Measurements from ENCODE around the gene AZGP1. TPM values are rescaled to one million over a fixed set of nuclear protein-coding genes. Genes with fewer than 3 reads are reported as not detected.
"Not testable (repeated sequence)": the region's sequence is repeated elsewhere in the genome, so short reads cannot be mapped to it uniquely, and the experiment has no call there.

AZGP1 gene
- total RNA-seq, 1 donor from 2014 or later = not detected

DNA sequence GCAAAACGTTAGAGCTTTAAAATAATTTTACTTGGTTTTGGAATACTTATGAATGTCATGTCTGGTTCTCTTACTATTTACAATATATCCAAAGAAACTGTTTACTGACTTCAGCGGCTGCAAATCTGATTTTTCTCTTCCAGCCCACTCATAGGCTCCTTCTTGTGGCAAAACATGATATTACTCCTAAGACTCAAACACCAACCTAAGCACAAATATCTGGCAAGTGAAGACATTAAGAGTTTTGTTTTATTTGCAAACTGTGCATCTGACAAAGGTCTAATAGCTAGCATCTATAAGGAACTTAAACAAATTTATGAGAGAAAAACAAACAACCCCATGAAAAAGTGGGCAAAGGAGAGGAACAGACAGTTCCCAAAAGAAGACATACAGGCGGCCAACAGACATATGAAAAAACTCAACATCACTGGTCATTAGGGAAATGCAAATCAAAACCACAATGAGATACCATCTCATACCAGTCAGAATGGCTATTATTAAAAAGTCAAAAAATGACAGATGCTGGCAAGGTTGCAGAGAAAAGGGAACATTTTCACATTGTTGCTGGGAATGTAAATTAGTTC, 26.1 kb downstream of the AZGP1 start:
- H3K27ac ChIP-seq = no peak overlapping the region

DNA sequence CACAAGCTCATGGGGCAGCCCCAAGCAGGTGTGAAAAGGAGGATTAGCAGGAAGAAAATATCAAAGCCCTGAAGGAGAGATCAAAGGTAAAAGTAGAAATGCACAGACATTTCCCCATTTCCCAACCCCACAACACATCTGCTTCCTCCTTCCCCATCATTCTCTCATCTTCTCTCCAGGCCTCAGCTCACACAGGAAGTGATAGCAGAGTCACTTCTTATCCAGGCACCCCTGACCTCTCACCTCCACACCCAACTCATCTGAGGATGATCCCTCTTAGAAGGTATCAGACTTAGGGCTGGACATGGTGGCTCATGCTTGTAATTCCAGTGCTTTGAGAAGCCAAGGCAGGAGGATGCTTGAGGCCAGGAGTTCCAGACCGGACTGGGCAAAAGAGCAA, 28.2 kb downstream of the AZGP1 start:
- H3K27ac ChIP-seq = no peak overlapping the region
- no peaks in the 10 kb centered on the region for H3K9me3 ChIP-seq
- H3K4me3 ChIP-seq = no peak overlapping the region
- no peak for DNase-seq (ENCODE audit: low spot score in 2 of 2)
- H3K27me3 ChIP-seq = no peaks in the 10 kb centered on the region
- TF ChIP-seq, protein P1, sequence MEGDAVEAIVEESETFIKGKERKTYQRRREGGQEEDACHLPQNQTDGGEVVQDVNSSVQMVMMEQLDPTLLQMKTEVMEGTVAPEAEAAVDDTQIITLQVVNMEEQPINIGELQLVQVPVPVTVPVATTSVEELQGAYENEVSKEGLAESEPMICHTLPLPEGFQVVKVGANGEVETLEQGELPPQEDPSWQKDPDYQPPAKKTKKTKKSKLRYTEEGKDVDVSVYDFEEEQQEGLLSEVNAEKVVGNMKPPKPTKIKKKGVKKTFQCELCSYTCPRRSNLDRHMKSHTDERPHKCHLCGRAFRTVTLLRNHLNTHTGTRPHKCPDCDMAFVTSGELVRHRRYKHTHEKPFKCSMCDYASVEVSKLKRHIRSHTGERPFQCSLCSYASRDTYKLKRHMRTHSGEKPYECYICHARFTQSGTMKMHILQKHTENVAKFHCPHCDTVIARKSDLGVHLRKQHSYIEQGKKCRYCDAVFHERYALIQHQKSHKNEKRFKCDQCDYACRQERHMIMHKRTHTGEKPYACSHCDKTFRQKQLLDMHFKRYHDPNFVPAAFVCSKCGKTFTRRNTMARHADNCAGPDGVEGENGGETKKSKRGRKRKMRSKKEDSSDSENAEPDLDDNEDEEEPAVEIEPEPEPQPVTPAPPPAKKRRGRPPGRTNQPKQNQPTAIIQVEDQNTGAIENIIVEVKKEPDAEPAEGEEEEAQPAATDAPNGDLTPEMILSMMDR (IDR thresholded peaks at IDR 0.05) = no peak
- intact Hi-C loops (cut with DNase I) = no loop called here
- no peaks in the 10 kb centered on the region for H3K4me1 ChIP-seq
- no peaks in the 10 kb centered on the region for H3K36me3 ChIP-seq

More for the DNA sequence above, 26.1 kb downstream of the AZGP1 start:
- Histone ChIP-seq H3K4me1 (no peaks in the 10 kb centered on the region), H3K36me3 (no peaks in the 10 kb centered on the region), H3K4me3 (no peak overlapping the region), H3K9me3 (no peaks in the 10 kb centered on the region), H3K27me3 (no peaks in the 10 kb centered on the region)
- intact Hi-C loops (cut with DNase I) = no loop called here
- DNase-seq (ENCODE audit: low spot score in 2 of 2) = no peak
- TF ChIP-seq, protein P1 (IDR thresholded peaks at IDR 0.05) = peak in 1 of 3 experiments; percentile 11

DNA sequence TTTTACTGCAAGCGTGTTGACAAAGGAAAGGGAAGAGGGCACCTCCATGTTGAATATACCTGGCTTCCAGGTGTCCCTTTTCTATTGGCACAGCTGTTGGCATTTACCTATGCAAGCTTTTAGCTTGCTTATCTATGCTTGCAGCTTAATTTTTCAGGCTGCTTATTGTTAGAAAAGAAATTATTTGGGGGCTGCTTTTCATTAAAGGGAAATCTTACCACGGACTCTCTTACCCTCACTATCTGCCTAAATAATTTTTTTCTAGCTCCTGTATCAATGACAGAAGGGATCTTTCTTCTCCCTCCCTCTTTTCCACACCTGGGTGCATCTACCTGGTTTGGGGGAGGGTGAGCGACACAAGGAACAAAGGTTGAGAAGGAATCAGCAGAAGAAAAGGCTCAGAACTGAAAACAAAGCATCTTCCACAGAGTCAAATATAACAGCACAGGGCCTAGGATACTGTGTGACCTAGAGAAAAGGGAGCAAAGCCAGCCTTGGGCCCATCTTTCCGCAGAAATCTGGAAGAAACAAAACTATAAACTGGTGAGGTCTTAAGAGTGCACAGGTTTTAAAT, 31.2 kb downstream of the AZGP1 start:
- Histone ChIP-seq H3K4me3 (no peak overlapping the region), H3K27ac (no peak overlapping the region), H3K36me3 (no peaks in the 10 kb centered on the region), H3K27me3 (no peaks in the 10 kb centered on the region), H3K4me1 (no peaks in the 10 kb centered on the region), H3K9me3 (no peaks in the 10 kb centered on the region)
- no peak for DNase-seq (ENCODE audit: low spot score in 2 of 2)
- intact Hi-C loops (cut with DNase I) = no loop called here
- TF ChIP-seq, protein P1 (IDR thresholded peaks at IDR 0.05) = no peak

DNA sequence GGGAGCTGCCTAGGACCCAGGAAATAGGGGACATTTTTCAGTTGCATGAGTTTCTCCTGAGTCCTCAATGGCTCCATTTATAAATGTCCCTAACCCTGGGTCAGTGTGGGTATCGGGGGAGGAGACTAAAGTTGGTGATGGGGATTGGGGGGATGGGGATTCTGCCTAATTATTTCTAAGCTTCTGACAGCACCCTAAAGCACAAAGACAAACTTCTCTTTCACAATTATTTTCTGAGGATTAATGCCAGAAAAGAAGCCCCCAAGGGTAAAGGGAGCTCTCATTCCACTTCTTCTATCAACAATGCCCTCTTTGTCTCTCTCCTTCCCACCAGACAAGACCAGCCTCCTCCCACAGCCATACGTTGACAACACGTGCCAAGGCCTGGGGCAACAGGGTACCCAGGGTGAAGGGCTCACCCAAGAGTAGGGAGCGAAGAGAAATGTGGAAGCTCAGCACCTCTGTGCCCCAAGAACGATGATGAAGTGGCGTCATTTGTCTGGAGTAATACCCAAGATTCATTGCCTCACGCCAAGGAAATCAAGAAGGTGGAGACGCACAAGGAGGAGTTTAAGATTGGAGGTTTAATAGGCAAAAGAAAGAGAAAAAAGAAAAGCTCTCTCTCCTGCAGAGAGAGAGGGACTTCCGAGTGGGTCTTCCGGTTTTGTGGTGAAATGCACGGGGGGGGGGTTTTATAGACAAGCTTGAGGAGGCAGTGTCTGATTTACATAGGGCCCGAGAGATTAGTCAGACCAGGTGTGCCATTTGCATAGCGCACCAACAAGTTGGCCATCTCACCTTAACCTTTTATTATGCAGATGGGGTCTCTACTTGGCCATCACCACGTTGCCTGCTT, 32.0 kb downstream of the AZGP1 start:
- H3K4me3 ChIP-seq = no peak overlapping the region
- no peaks in the 10 kb centered on the region for H3K4me1 ChIP-seq
- TF ChIP-seq, protein P1 (IDR thresholded peaks at IDR 0.05) = no peak
- no peaks in the 10 kb centered on the region for H3K36me3 ChIP-seq
- no peaks in the 10 kb centered on the region for H3K27me3 ChIP-seq
- no peak for DNase-seq (ENCODE audit: low spot score in 2 of 2)
- no peak overlapping the region for H3K27ac ChIP-seq
- intact Hi-C loops (cut with DNase I) = no loop called here
- no peaks in the 10 kb centered on the region for H3K9me3 ChIP-seq

DNA sequence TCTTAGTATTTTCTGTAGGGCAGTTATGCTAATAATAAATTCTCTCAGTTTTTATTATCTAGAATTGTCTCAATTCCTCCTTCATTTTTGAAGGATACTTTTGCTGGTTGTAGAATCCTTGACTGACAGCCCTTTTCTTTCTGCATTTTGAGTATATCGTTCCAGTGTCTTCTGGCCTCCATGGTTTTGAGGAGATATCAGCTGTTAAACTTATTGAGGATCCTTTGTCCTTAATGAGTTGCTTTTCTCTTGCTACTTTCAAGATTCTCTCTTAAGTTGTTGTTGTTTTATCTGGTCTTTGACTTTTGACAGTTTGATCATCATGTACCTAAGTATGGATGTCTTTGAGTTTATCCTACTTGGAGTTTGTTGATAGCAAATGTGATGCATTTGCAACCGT, 37.5 kb downstream of the AZGP1 start:
- Histone ChIP-seq H3K36me3 (no peaks in the 10 kb centered on the region), H3K4me3 (no peak overlapping the region), H3K9me3 (no peaks in the 10 kb centered on the region), H3K27me3 (no peaks in the 10 kb centered on the region), H3K27ac (no peak overlapping the region), H3K4me1 (no peaks in the 10 kb centered on the region)
- no peak for DNase-seq (ENCODE audit: low spot score in 2 of 2)
- intact Hi-C loops (cut with DNase I) = no loop called here
- TF ChIP-seq, protein P1 (IDR thresholded peaks at IDR 0.05) = no peak

DNA sequence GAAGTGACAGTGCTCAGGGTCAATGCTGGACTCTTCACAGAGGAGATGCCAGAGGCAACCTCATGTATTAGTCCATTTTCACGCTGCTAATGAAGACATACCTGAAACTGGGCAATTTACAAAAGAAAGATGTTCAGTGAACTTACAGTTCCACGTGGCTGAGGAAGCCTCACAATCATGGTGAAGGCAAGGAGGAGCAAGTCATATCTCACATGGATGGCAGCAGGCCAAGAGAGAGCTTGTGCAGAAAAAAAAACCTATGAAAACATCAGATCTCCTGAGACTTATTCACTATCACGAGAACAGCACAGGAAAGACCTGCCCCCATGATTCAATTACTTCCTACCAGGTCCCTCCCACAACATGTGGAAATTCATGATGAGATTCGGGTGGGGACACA, 40.8 kb downstream of the AZGP1 start:
- H3K27me3 ChIP-seq, H3K27ac ChIP-seq: not testable (repeated sequence)

More for the DNA sequence above, 40.8 kb downstream of the AZGP1 start:
- H3K9me3 ChIP-seq; H3K4me3 ChIP-seq; DNase-seq (ENCODE audit: low spot score in 2 of 2); H3K4me1 ChIP-seq; intact Hi-C loops (cut with DNase I); H3K36me3 ChIP-seq: not testable (repeated sequence)

Data from ascending aorta (tissue), 2 donors.